ENCODE data around the gene ALDH3B2.
A peak's percentile ranks its signal among the peaks of the same experiment; 100 is the strongest.
"Not testable (repeated sequence)": the region's sequence is repeated elsewhere in the genome, so short reads cannot be mapped to it uniquely, and the experiment has no call there.

ALDH3B2 gene

GRCh38 chr11:67642173-67643120, 32.0 kb downstream of the ALDH3B2 start:
- no peak for DNase-seq (ENCODE audit: low read depth, low spot score)

GRCh38 chr11:67641338-67642172, 32.9 kb downstream of the ALDH3B2 start:
- DNase-seq (ENCODE audit: low read depth, low spot score): no peak

GRCh38 chr11:67640758-67641337, 33.6 kb downstream of the ALDH3B2 start:
- no peak for DNase-seq (ENCODE audit: low read depth, low spot score)

GRCh38 chr11:67640021-67640757, 34.2 kb downstream of the ALDH3B2 start:
- DNase-seq (ENCODE audit: low read depth, low spot score): no peak

GRCh38 chr11:67639438-67639859, 35.0 kb downstream of the ALDH3B2 start, which contains the start of gene TBX10:
Gene TBX10 (minus strand): TSS chr11:67639763. CDS start chr11:67639472, 291 bp downstream.
- DNase-seq (ENCODE audit: low read depth, low spot score): no peak

- no peak for DNase-seq (ENCODE audit: low read depth, low spot score)
Observed at GRCh38 chr11:67638535-67639437, 35.6 kb downstream of the ALDH3B2 start.

- not testable (repeated sequence) for DNase-seq (ENCODE audit: low read depth, low spot score)
Observed at GRCh38 chr11:67637441-67637840, 37.0 kb downstream of the ALDH3B2 start.

GRCh38 chr11:67636962-67637361, 37.5 kb downstream of the ALDH3B2 start:
- DNase-seq (ENCODE audit: low read depth, low spot score): no peak

- no peak for DNase-seq (ENCODE audit: low read depth, low spot score)
Observed at GRCh38 chr11:67635231-67635521, 39.2 kb downstream of the ALDH3B2 start.

- DNase-seq (ENCODE audit: low read depth, low spot score): no peak
Observed at GRCh38 chr11:67634366-67635230, 39.8 kb downstream of the ALDH3B2 start.

- no peak for DNase-seq (ENCODE audit: low read depth, low spot score)
Observed at GRCh38 chr11:67633758-67634365, 40.6 kb downstream of the ALDH3B2 start.

- DNase-seq (ENCODE audit: low read depth, low spot score): no peak
Observed at GRCh38 chr11:67632982-67633755, 41.3 kb downstream of the ALDH3B2 start.

- no peak for DNase-seq (ENCODE audit: low read depth, low spot score)
Observed at GRCh38 chr11:67632175-67632981, 42.0 kb downstream of the ALDH3B2 start.

GRCh38 chr11:67631853-67632174, 42.6 kb downstream of the ALDH3B2 start:
- no peak for DNase-seq (ENCODE audit: low read depth, low spot score)

GRCh38 chr11:67631411-67631810, 43.0 kb downstream of the ALDH3B2 start:
- no peak for DNase-seq (ENCODE audit: low read depth, low spot score)

GRCh38 chr11:67630943-67631331, 43.5 kb downstream of the ALDH3B2 start:
- DNase-seq (ENCODE audit: low read depth, low spot score): no peak

- DNase-seq (ENCODE audit: low read depth, low spot score): peak; percentile 54
Observed at GRCh38 chr11:67630228-67630942, 44.0 kb downstream of the ALDH3B2 start.
